GM12874 (cell line): Measurements from ENCODE around the gene GPC2.

Experiments
- CTCF ChIP-seq: IDR thresholded peaks from 2 replicates; pipeline ENCODE4 v1.5.1; 2011; ENCODE audit warnings: low read depth, mild to moderate bottlenecking, control low read depth, low read length, moderate library complexity; ENCODE audit not compliant: insufficient read depth

The GPC2 gene

GRCh38 chr7:100126931-100127865 lies 50.0 kb downstream of the GPC2 start, which contains the start of gene MBLAC1:
Gene MBLAC1 (plus strand): TSS chr7:100126967. CDS start chr7:100127396, 429 bp downstream.
- no peak for TF ChIP-seq CTCF

- no peak for TF ChIP-seq CTCF
These were observed 50.8 kb downstream of the GPC2 start for GRCh38 chr7:100126239-100126930.

- no peak for TF ChIP-seq CTCF
These were observed 52.6 kb downstream of the GPC2 start for GRCh38 chr7:100124301-100125230.

- no peak for TF ChIP-seq CTCF
These were observed 54.6 kb downstream of the GPC2 start for GRCh38 chr7:100122568-100122967.

GRCh38 chr7:100122067-100122466 lies 55.1 kb downstream of the GPC2 start:
- TF ChIP-seq CTCF: no peak

GRCh38 chr7:100120733-100121036 lies 56.5 kb downstream of the GPC2 start:
- no peak for TF ChIP-seq CTCF
